ENCODE measurements around the gene KLF16. TPM values are rescaled to one million over a fixed set of nuclear protein-coding genes. Genes with fewer than 3 reads are reported as not detected.

KLF16 gene
- total RNA-seq, 1 donor from 2014 or later = 18.9 TPM

GRCh38 chr19:1863638-1864479, 480 bp upstream of the KLF16 start:
- Mint-ChIP-seq H3K4me3 (peak overlapping the region; percentile 81), H3K9me3 (no peaks in the 10 kb centered on the region), H3K4me1 (peaks cover 22% of the 10 kb centered on the region), H3K27ac (ENCODE audit: unreplicated experiment) (no peak overlapping the region), H3K36me3 (ENCODE audit: low read depth) (no peaks in the 10 kb centered on the region), H3K27me3 (ENCODE audit: low read depth) (peaks cover 25% of the 10 kb centered on the region)
- TF ChIP-seq, protein P1, sequence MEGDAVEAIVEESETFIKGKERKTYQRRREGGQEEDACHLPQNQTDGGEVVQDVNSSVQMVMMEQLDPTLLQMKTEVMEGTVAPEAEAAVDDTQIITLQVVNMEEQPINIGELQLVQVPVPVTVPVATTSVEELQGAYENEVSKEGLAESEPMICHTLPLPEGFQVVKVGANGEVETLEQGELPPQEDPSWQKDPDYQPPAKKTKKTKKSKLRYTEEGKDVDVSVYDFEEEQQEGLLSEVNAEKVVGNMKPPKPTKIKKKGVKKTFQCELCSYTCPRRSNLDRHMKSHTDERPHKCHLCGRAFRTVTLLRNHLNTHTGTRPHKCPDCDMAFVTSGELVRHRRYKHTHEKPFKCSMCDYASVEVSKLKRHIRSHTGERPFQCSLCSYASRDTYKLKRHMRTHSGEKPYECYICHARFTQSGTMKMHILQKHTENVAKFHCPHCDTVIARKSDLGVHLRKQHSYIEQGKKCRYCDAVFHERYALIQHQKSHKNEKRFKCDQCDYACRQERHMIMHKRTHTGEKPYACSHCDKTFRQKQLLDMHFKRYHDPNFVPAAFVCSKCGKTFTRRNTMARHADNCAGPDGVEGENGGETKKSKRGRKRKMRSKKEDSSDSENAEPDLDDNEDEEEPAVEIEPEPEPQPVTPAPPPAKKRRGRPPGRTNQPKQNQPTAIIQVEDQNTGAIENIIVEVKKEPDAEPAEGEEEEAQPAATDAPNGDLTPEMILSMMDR (conservative IDR thresholded peaks at IDR 0.05) = no peak
- peak; percentile 86 for DNase-seq (ENCODE audit: low read depth, low spot score)

DNA sequence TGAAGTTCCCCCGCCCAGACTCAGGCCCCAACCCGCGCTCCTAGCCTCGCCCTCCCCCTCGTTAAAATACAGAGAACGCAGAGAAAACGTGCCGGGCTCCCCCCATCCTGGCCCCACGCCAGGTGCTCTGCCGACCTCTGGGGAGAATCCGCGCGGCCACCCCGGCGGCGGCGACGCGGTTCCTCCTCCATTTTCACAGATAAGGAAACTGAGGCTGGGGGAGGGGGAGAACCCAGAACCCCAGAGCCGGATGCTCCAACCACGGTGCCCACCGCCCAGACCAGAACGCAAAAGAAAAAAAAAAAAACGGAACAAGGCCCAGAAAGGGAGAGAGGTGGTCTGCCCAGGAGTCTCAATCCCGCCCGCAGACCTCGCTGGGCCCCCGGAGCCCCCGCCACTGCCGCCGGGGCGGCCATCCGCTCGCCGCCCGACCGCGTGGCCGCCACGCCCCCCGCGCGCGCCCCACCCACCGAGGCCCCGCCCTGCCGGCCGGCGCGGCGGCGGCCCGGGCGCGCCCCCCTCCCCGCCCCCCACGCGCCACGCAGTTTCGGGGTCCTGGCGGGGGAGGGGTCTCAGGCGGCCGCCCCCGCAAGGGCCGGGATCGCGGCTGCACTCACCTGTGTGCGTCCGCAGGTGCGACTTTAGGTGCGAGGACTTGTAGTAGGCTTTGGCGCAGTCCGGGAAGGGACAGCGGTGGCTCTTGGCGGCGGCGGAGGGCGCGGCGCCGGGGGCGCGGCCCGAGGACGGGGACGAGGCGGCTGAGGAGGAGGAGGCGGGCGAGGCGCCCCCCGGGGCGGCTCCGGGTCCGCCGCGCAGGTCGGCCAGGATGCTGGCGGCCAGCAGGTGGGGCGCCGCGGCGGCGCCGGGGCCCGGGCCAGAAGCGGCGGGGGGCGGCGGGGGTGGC, 703 bp downstream of the KLF16 start:
- Mint-ChIP-seq H3K36me3 (ENCODE audit: low read depth) (no peaks in the 10 kb centered on the region), H3K27ac (ENCODE audit: unreplicated experiment) (no peak overlapping the region), H3K27me3 (ENCODE audit: low read depth) (peaks cover 25% of the 10 kb centered on the region), H3K4me1 (peaks cover 18% of the 10 kb centered on the region), H3K4me3 (peak overlapping the region; percentile 80), H3K9me3 (no peaks in the 10 kb centered on the region)
- TF ChIP-seq, protein P1 (conservative IDR thresholded peaks at IDR 0.05) = no peak
- no peak for DNase-seq (ENCODE audit: low read depth, low spot score)

- TF ChIP-seq, protein P1 (conservative IDR thresholded peaks at IDR 0.05) = no peak
- Mint-ChIP-seq H3K27ac (ENCODE audit: unreplicated experiment) (no peak overlapping the region), H3K4me3 (peak overlapping the region; percentile 80), H3K4me1 (peaks cover 18% of the 10 kb centered on the region), H3K27me3 (ENCODE audit: low read depth) (peaks cover 25% of the 10 kb centered on the region), H3K9me3 (no peaks in the 10 kb centered on the region), H3K36me3 (ENCODE audit: low read depth) (no peaks in the 10 kb centered on the region)
- no peak for DNase-seq (ENCODE audit: low read depth, low spot score)
These were observed 1.3 kb downstream of the KLF16 start for GRCh38 chr19:1862068-1862423.

DNA sequence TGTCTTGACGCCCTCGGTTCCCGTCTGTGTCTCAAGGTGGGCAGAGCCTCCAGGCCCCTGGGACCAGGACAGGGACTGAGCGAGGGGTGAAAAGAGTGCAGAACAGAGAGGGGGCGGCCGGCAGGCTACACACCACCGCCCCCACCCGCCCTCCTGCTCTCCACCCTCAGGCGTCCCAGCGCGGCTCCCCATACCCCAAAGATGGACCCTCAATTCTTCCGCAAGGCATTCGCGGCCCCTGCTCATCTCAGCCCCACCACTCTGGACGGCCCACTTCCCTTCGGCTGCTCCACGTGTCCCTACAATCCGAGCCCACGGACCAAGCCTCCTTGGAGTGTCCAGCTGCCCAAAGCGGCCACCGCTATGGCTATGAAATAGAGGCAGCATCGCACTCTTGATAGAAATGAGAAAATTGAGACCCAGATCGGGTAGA, 1.8 kb downstream of the KLF16 start:
- H3K36me3 Mint-ChIP-seq (ENCODE audit: low read depth) = no peaks in the 10 kb centered on the region
- H3K4me3 Mint-ChIP-seq = peak overlapping the region; percentile 80
- H3K27ac Mint-ChIP-seq (ENCODE audit: unreplicated experiment) = no peak overlapping the region
- no peaks in the 10 kb centered on the region for H3K9me3 Mint-ChIP-seq
- H3K4me1 Mint-ChIP-seq = peaks cover 18% of the 10 kb centered on the region
- TF ChIP-seq, protein P1 (conservative IDR thresholded peaks at IDR 0.05) = no peak
- no peak for DNase-seq (ENCODE audit: low read depth, low spot score)
- peaks cover 25% of the 10 kb centered on the region for H3K27me3 Mint-ChIP-seq (ENCODE audit: low read depth)

DNA sequence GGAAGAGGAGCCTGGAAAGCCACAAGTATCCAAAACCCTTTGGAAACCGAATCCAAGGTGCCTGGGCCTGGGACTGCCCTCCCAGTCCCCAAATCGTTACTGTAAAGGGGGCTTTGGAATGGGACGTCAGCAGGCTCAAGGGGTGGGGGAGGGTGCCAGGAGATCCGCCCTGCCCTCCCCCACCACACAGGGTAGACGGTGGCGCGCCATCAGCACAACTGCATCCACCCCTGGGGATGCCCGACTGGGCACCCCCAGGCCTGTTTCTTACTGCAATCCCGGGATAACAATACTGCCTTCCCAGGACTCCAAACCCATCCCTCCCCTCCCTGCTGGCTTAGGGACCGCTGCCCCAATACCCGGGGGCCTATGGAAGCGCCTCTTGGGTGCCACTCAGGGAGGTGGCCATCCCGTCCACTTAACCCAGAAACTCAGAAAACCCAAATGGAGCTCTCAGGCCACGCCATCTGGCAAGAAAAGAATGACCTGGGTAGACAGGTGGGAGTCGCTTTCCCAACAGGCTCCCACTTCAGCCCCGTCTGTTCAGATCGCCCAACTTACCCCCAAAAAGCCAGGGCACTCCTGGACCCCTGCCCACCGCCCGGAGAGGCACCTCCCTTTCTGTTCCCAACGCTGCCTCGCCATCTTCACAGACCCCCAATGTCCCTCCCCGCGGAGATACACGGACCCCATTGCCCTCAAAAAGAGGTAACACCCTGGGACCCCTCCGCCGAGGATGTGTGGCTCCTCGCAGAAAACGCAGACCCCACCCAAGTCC, 2.4 kb downstream of the KLF16 start:
- DNase-seq (ENCODE audit: low read depth, low spot score) = no peak
- H3K9me3 Mint-ChIP-seq = no peaks in the 10 kb centered on the region
- H3K27me3 Mint-ChIP-seq (ENCODE audit: low read depth) = peaks cover 25% of the 10 kb centered on the region
- H3K36me3 Mint-ChIP-seq (ENCODE audit: low read depth) = no peaks in the 10 kb centered on the region
- H3K4me3 Mint-ChIP-seq = peak overlapping the region; percentile 80
- H3K4me1 Mint-ChIP-seq = peaks cover 18% of the 10 kb centered on the region
- no peak overlapping the region for H3K27ac Mint-ChIP-seq (ENCODE audit: unreplicated experiment)
- TF ChIP-seq, protein P1 (conservative IDR thresholded peaks at IDR 0.05) = no peak
